ENCODE results near the gene CMTM4. TPM values are rescaled to one million over a fixed set of nuclear protein-coding genes. Genes with fewer than 3 reads are reported as not detected.
"Not testable (repeated sequence)": the region's sequence is repeated elsewhere in the genome, so short reads cannot be mapped to it uniquely, and the experiment has no call there.

The CMTM4 gene
- polyA plus RNA-seq, 6 donors from 2014 or later: 0.20 TPM; not detected in 5

GRCh38 chr16:66678337-66678736 lies 18.2 kb downstream of the CMTM4 start:
- DNase-seq: no peak
- Mint-ChIP-seq H3K36me3 (no peaks in the 10 kb centered on the region), H3K9me3 (no peaks in the 10 kb centered on the region), H3K4me3 (peak overlapping the region in 1 of 8 donors; percentile 16), H3K27me3 (no peaks in the 10 kb centered on the region), H3K27ac (no peak overlapping the region), H3K4me1 (no peaks in the 10 kb centered on the region)
- ATAC-seq (ENCODE audit: low read depth in 2 of 2): no peak

GRCh38 chr16:66677836-66678235 lies 18.7 kb downstream of the CMTM4 start:
- H3K27me3 Mint-ChIP-seq: no peaks in the 10 kb centered on the region
- H3K9me3 Mint-ChIP-seq: no peaks in the 10 kb centered on the region
- no peak overlapping the region for H3K4me3 Mint-ChIP-seq
- H3K27ac Mint-ChIP-seq: no peak overlapping the region
- H3K36me3 Mint-ChIP-seq: no peaks in the 10 kb centered on the region
- DNase-seq: no peak
- no peaks in the 10 kb centered on the region for H3K4me1 Mint-ChIP-seq
- no peak for ATAC-seq (ENCODE audit: low read depth in 2 of 2)

DNA sequence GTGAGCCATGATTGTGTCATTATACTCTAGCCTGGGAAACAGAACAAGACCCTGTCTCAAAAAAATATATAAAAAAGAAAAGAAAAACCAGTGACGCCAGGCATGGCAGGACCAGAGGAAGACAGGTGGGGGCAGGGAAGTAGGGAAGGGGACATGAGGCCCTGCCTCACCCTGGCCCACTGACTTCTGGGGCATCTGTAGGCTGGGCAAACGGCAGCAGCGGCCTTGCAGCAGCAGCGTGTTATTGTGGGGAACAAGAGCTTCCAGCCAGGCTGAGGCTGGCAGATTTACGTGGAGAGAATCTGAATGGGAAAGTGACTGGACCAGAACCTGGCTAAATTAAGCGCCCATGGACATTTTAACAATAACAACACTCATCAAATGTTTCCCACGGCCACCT lies 19.4 kb downstream of the CMTM4 start:
- H3K27ac Mint-ChIP-seq: no peak overlapping the region
- H3K4me1 Mint-ChIP-seq: no peaks in the 10 kb centered on the region
- H3K27me3 Mint-ChIP-seq: no peaks in the 10 kb centered on the region
- H3K4me3 Mint-ChIP-seq: no peak overlapping the region
- H3K9me3 Mint-ChIP-seq: no peaks in the 10 kb centered on the region
- no peak for DNase-seq
- H3K36me3 Mint-ChIP-seq: no peaks in the 10 kb centered on the region
- ATAC-seq (ENCODE audit: low read depth in 2 of 2): no peak

GRCh38 chr16:66676599-66676998 lies 19.9 kb downstream of the CMTM4 start:
- H3K9me3 Mint-ChIP-seq: no peaks in the 10 kb centered on the region
- DNase-seq (no peak), ATAC-seq (ENCODE audit: low read depth in 2 of 2) (no peak)
- H3K4me1 Mint-ChIP-seq: no peaks in the 10 kb centered on the region
- H3K36me3 Mint-ChIP-seq: no peaks in the 10 kb centered on the region
- no peaks in the 10 kb centered on the region for H3K27me3 Mint-ChIP-seq
- no peak overlapping the region for H3K27ac Mint-ChIP-seq
- no peak overlapping the region for H3K4me3 Mint-ChIP-seq

DNA sequence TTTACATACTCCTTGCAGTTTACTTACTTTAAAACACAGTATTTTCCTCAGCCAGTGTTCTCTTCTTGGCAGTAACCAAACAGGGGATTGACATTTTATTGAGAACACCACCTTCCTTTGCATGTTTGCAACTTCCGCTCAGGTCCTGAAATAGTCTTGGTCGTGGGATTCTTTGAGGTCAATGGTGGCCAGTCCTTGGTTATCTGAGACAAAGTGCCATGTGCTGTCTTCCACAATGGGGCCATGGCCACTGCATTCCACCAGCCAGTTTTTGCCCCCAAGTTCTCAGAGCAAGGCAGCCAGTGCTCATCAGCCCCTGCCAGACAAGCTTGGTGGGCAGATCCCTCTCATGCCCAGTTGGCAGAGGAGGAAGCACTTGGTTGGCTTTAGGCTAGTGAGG lies 22.9 kb downstream of the CMTM4 start:
- no peak for ATAC-seq (ENCODE audit: low read depth in 2 of 2)
- DNase-seq: no peak
- H3K9me3 Mint-ChIP-seq: no peaks in the 10 kb centered on the region
- no peaks in the 10 kb centered on the region for H3K27me3 Mint-ChIP-seq
- no peak overlapping the region for H3K27ac Mint-ChIP-seq
- no peaks in the 10 kb centered on the region for H3K36me3 Mint-ChIP-seq
- H3K4me1 Mint-ChIP-seq: no peaks in the 10 kb centered on the region
- no peak overlapping the region for H3K4me3 Mint-ChIP-seq

DNA sequence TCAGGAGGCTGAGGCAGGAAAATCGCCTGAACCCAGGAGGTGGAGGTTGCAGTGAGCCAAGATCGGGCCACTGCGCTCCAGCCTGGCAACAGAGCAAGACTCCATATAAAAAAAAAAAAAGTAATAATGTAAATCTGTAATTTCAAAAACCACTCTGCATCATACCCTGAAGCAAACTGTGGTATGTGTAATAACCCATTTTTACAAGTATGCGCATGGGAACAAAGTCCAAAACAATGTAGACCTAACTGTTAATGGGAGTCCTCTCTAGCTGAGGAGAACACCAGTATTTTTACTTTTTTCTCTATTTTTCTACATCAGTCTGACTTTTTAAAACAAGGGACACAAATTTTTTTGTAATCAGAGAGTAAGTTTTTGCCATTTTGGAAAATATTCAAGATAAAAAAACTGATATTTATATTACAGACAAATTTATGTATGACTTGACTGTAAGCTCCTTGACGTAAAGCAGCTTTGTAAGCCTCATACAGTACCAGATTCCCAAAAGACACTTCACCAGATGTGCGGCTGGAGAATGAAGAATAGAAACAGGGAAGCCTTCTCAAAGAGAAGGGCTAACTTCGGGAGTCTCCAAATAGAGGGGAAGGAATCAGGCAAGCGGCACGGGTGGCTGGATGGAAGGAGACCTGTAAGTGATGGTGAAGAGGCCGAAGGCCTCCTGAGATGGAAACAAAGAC lies 25.7 kb downstream of the CMTM4 start:
- Mint-ChIP-seq H3K4me3 (no peak overlapping the region), H3K4me1 (no peaks in the 10 kb centered on the region), H3K36me3 (no peaks in the 10 kb centered on the region), H3K9me3 (no peaks in the 10 kb centered on the region), H3K27ac (peak overlapping the region in 2 of 6 donors; percentile 39 to 68), H3K27me3 (no peaks in the 10 kb centered on the region)
- DNase-seq (no peak), ATAC-seq (ENCODE audit: low read depth in 2 of 2) (no peak)

GRCh38 chr16:66668777-66669444 lies 27.6 kb downstream of the CMTM4 start:
- H3K27ac Mint-ChIP-seq: no peak overlapping the region
- no peak for ATAC-seq (ENCODE audit: low read depth in 2 of 2)
- no peaks in the 10 kb centered on the region for H3K9me3 Mint-ChIP-seq

GRCh38 chr16:66667944-66668343 lies 28.6 kb downstream of the CMTM4 start:
- Mint-ChIP-seq H3K27ac (peak overlapping the region in 1 of 6 donors; percentile 44), H3K4me3 (no peak overlapping the region), H3K4me1 (no peaks in the 10 kb centered on the region), H3K36me3 (no peaks in the 10 kb centered on the region), H3K27me3 (peaks cover 0 to under 1% (median 0%) of the 10 kb centered on the region in 3 donors), H3K9me3 (no peaks in the 10 kb centered on the region)
- DNase-seq (no peak), ATAC-seq (ENCODE audit: low read depth in 2 of 2) (no peak)

More at GRCh38 chr16:66668777-66669444, 27.6 kb downstream of the CMTM4 start:
- DNase-seq: no peak
- H3K36me3 Mint-ChIP-seq: no peaks in the 10 kb centered on the region
- H3K27me3 Mint-ChIP-seq: no peaks in the 10 kb centered on the region
- H3K4me1 Mint-ChIP-seq: no peaks in the 10 kb centered on the region
- no peak overlapping the region for H3K4me3 Mint-ChIP-seq

GRCh38 chr16:66662445-66663194 lies 33.9 kb downstream of the CMTM4 start:
- Mint-ChIP-seq H3K4me3 (no peak overlapping the region), H3K4me1 (no peaks in the 10 kb centered on the region), H3K27me3 (peaks cover 7 to 33% (median 22%) of the 10 kb centered on the region in 3 donors), H3K9me3 (no peaks in the 10 kb centered on the region), H3K36me3 (no peaks in the 10 kb centered on the region), H3K27ac (peak overlapping the region in 1 of 6 donors; percentile 23)
- no peak for DNase-seq
- no peak for ATAC-seq (ENCODE audit: low read depth in 2 of 2)

DNA sequence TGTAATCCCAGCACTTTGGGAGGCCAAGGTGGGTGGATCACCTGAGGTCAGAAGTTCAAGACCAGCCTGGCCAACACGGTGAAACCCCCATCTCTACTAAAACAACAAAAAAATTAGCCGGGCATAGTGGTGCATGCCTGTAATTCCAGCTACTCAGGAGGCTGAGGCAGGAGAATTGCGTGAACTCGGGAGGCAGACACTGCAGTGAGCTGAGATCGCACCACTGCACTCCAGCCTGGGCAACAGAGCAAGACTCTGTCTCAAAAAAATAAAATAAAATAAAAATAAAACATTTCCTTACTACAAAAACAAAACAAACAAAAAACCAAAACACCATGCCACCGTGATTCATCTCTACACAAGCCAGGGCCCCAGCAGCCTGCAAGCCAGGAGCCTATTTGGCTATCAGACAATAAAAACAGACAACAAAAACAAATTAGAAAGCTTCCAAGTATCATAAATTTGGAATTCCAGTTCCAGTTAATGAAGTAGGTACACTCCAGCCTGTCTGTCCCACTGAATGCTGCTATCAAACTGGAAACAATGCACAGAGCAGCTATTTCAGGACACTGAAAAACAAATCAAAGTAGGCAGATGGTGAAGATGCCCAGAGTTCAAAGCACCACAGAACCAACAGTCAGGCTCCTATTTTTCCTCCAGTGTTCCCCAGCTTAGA lies 34.7 kb downstream of the CMTM4 start:
- not testable (repeated sequence) for DNase-seq; ATAC-seq (ENCODE audit: low read depth in 2 of 2); H3K27ac Mint-ChIP-seq; H3K36me3 Mint-ChIP-seq; H3K9me3 Mint-ChIP-seq; H3K4me3 Mint-ChIP-seq; H3K4me1 Mint-ChIP-seq
- peaks cover 8 to 39% (median 26%) of the 10 kb centered on the region in 3 donors for H3K27me3 Mint-ChIP-seq

DNA sequence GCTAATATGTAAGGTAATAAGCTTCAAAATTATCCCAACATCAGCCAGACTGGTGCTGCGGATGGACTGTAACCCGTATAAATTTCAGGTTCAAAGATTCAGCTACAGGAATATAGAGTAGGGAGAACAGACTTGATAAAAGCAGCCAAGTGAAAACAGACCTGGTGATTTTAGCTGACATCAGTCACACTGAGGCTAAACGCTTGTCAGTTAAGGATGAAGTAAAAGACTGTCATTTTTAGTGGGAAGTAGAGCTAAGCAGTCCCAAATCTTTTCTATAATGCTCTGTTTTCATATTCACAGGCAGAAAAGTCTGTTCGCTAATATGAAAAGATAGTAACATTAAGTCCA lies 35.4 kb downstream of the CMTM4 start:
- peaks cover 12 to 43% (median 32%) of the 10 kb centered on the region in 3 donors for H3K27me3 Mint-ChIP-seq
- no peaks in the 10 kb centered on the region for H3K4me1 Mint-ChIP-seq
- DNase-seq (no peak), ATAC-seq (ENCODE audit: low read depth in 2 of 2) (no peak)
- H3K27ac Mint-ChIP-seq: no peak overlapping the region
- H3K4me3 Mint-ChIP-seq: no peak overlapping the region
- no peaks in the 10 kb centered on the region for H3K36me3 Mint-ChIP-seq
- no peaks in the 10 kb centered on the region for H3K9me3 Mint-ChIP-seq

GRCh38 chr16:66660422-66661209 lies 35.9 kb downstream of the CMTM4 start:
- Mint-ChIP-seq H3K9me3 (no peaks in the 10 kb centered on the region), H3K36me3 (no peaks in the 10 kb centered on the region), H3K27ac (peak overlapping the region in 2 of 6 donors; percentile 8 to 62), H3K4me1 (no peaks in the 10 kb centered on the region), H3K4me3 (no peak overlapping the region), H3K27me3 (peaks cover 12 to 43% (median 32%) of the 10 kb centered on the region in 3 donors)
- ATAC-seq (ENCODE audit: low read depth in 2 of 2) (no peak), DNase-seq (no peak)

DNA sequence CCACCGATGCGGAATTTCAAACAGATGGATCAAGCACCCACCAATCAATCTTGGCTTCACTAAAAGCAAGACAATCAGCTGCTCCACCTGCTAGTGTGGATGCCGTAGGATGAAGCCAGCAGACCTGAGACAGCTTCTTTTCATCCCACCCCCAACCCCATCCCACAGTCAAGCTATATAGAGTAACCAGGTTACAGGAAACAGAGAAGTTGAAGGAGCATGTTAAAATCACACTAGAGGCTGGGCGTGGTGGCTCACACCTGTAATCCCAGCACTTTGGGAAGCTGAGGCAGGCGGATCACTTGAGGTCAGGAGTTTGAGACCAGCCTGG lies 37.7 kb downstream of the CMTM4 start:
- H3K27me3 Mint-ChIP-seq: peaks cover 22 to 52% (median 42%) of the 10 kb centered on the region in 3 donors

More for the DNA sequence above, 37.7 kb downstream of the CMTM4 start:
- H3K9me3 Mint-ChIP-seq: no peaks in the 10 kb centered on the region
- H3K36me3 Mint-ChIP-seq: no peaks in the 10 kb centered on the region
- DNase-seq (no peak), ATAC-seq (ENCODE audit: low read depth in 2 of 2) (no peak)
- no peak overlapping the region for H3K4me3 Mint-ChIP-seq
- H3K27ac Mint-ChIP-seq: no peak overlapping the region
- H3K4me1 Mint-ChIP-seq: no peaks in the 10 kb centered on the region

Data from naive B cell (primary cell).